ENCODE data around the gene SMIM41.

DNA sequence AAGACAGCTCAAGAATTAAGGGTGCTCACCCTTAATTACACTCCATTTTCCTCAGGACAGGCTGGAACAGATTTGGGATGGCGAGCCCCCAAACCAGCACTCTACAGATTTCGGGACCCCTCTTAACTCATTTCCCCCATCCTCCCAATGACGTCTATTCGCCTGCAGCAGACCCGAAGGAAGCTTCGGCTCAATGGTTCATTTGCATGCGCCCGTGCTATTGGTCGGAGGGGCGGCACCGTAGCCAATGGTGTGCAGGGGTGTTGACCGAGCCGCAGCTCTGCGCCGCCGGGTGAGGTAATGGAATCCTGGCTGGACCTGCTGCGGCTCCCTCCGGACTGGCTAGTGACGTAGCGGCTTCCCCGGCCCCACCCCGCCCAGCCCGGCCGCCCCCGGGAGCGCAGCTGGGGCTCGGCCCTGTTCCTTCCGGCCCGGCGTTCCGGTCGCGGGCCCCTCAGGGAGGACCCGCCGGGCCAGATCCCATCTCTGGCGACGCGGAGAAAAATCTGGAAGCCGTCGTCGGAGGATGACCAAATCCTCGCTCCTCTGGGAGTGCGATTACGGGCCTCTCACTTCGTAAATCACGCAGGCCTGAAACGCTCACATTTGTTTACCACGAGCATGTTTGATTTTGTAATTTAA, 46.6 kb upstream of the SMIM41 start:
- TF ChIP-seq CTCF (IDR thresholded peaks at IDR 0.05) (no peak), POLR2A (IDR thresholded peaks at IDR 0.05) (peak; percentile 79 to 83)
